Activated naive CD4-positive, alpha-beta T cell treated with anti-CD3 and anti-CD28 coated beads, Interleukin-2, amount 50 U/mL, for 16 hours (primary cell): ENCODE measurements around the gene RNF141.

Experiments
- DNase-seq: peaks from one replicate; pipeline ENCODE4 v3.0.0-alpha.2; 2020

Gene RNF141

DNA sequence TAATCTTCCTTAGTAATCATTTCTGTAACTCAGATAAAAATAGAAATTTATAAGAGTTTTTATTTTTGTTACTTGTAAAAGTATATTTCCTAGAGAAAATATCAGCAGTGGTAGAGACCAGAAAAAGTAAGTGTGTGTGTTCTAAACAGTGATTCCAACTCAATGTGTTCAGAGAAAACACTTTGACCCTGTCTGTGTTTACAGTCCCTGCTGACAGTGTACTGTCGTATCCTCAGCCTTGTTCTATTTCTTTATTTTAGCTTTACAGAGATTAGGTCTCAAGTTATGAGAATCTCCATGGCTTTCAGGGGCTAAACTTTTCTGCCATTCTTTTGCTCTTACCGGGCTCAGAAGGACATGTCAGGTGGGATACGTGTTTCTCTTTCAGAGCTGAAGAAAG, 17.3 kb upstream of the RNF141 start:
- DNase-seq: no peak

DNA sequence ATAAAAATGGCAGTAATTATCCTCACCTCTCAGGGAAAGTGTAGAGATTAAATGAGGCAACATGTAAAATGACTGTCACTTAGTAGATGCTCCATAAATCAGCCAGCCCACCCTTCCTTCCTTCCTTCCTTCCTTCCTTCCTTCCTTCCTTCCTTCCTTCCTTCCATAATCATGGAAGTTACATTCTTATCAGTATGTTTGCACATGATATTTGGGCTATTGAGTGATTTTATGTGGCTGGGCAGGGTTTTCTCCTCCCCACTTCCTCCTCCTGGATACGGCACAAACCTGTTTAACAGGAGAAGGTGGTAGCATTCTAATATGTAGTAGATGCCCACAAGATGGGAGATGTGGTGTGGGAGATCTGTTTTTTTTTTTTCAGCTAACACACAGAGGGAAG, 15.6 kb upstream of the RNF141 start:
- DNase-seq: no peak

DNA sequence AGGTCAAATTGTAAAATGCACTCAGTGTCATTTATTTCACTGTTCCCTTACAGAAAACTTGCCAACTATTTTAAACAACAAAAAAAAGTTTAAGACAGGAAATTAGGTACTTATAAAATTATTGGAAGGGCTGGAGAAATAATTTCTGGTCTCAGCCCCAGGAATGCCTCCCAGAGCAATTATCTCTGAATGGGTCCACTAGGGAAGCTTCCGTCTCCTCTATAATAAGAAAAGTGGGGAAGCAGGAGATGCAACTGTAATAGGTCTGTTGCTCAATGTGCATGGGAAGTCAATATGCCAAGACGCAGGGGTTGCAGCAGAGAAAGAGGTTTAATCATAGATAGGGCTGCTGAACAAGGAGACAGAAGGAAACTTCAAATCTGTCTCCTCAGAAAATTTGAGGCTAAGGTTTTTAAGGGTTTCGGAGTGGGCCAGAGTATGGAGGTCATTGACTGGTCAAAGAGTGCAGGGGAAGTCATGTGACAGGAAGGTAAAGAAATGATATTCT, 10.9 kb upstream of the RNF141 start:
- no peak for DNase-seq

DNA sequence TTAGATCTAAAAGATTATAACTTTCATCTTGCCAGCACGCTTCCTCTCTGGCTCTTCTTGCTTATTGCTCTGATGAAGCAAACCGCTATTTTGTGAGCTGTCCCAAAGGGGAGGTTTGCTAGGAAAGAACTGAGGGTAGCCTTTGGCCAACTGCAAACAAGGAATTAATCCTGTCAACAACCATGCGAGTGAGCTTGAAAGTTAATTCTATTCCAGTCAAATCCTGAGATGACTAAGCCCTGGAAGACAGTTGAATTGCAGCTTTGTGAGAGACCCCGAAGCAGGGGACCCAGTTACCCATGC, 10.3 kb upstream of the RNF141 start:
- DNase-seq: no peak

DNA sequence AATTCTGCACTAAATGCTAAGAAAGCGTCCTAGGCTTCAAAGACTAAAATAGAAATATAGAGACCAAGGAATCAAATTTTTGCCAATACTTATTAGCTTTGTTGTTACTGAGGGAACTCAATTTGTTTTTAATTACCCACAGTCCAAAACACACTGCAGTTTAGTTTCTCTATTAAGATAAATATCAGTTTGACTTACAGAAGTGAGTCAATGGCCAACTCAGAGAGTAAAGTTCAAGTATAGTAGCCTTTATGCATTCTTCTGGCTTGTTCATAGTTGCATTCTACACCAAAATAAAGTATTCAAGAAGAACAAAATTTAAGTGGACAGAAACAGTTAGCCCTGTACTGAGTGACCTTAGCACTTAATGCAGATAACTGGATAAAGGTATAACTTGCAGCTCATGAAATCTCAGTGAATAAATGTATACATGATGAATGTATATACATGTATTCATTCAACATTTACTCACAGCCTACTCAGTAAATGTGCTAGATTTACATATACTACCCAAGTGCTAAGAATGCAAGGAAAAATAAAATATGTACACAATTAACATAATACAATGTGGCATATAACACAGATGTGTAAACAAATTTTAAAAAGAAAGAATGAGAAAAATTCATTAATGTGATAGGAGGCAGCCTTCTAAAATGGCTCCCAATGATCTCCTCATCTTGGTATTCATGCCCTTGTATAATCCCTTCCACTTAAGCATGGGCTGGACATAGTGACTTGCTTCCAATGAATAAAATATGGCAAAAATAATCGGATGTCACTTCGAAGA, 9.7 kb upstream of the RNF141 start:
- DNase-seq: no peak

DNA sequence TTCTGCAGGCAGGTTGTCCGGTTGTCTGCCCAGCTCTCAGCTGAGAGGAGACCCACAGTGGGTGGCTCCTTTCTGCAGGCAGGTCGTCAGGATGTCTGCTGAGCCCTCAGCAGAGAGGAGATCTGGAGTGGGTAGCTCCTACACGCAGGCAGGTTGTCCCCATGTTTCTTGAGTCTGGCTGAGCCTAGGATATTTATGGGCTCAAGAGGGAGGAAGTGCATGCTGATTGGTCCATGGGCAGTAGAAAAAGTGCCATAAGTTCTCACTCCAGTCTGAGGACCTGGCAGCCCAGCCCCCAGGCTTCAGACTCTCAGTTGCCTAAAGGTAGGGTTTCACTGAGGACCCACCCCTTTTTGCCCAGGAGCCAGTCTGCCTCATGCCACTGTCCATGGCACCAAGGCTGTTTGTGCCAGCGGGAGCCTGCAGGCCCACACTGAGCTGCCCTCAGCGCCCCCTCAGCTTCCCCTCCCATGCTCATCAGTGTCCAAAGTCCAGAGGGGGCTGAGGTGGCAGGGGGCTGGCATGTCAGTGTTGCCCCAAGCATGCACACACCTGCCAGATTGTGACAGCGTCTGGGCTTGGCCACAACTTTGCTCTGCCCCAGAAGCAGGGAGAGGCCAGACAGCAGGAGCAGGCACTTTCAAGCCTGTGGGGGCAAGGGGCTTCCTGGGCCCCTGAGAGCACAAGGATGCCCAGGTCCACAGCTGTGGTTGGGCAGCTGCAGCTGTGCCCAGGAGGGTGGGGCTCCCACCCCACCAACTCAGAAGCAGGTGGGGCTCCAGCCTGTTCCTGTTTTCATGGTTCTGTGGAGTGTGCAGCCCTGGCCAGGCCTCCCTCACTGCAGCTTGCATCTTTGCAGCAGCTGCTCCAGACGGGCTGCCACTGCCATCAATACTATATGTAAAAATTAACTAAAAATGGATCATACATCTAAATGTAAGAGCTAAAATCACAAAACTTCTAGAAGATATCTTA, 3.8 kb upstream of the RNF141 start:
- no peak for DNase-seq

DNA sequence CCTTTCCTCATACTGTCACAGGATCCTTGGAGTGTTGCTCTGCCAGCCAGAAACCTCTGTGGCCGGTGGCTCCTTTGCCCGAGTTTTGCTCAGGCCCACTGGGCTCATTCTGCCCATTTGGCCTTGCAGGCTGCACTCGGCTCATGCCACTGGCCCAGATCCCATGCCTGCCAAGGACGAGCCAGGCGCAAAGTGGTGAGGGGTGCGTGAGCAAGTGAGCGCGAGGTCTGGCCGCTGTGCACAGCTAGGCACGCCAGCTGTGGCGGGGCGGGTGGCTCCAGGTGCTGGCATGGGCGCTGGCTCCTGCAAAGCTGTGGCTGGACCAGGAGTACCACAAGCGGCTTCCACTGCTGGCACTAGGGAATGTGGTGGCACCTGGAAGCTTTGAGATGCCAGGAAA, 2.8 kb upstream of the RNF141 start:
- no peak for DNase-seq

DNA sequence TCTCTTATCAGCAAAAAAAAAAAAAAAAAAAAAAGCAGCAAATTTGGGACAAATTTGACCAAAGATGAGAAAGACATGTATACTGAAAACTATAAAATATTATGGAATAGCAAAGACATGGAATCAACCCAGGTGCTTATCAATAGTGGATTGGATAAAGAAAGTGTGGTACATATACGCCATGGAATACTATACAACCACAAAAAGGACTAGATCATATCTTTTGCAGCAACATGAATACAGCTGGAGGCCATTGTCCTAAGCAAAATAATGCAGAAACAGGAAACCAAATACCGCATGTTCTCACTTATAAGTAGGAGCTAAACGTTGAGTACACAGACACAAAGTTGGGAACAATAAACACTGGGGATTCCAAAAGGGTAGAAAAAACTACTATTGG, 1.8 kb upstream of the RNF141 start:
- no peak for DNase-seq

DNA sequence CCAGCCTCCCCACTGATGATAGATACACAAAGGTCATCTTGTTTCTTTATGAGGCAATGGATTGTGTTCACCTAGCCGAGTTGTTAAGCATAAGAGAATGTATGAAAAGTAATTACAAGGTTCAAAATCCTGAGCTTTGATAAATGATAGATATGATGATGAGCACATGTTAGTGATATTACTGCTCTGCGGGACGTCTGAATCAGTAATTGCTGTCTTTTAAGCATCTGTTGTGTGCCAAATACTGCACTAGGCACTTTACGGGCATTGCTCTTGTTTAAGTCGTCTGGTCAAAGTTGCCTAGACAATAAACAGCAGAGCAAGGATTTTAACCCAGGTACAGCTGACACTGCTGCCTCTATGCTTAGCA, 559 bp upstream of the RNF141 start:
- no peak for DNase-seq

DNA sequence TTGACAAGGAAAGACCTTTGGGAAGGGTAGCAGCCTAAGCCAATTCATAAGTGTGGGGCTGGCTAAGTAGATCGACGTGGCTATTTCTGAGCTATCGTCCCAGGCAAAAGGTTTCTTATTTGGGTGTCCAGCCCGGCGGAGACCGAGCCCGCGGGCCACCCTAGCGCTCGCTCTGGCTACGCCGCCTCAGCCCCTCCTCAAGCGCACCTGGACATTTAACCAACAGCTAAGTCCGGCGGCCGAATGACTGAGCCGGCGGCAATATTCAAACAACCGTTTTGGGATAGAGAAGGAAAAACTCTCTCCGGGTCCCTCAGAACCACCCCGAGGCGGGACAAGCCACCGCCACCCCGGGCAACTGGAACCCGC, 457 bp downstream of the RNF141 start:
- no peak for DNase-seq

DNA sequence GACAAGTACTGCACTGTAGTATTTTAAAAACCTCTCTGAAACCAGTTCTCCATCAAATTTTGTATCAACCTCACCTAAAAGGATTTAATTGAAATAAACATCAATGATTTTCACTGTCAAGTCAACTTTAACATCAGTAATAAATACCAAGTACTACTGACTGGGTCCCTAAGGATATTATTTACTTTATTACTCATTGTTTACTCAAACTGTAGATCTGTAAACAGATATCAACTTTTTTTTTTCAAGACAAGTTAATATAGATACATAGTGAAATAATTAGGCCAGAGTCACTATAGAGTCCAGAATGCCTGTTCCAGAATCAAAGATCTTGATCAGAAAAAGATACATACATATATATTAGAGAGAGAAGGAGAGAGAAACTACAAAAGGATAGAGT, 1.6 kb downstream of the RNF141 start:
- no peak for DNase-seq

DNA sequence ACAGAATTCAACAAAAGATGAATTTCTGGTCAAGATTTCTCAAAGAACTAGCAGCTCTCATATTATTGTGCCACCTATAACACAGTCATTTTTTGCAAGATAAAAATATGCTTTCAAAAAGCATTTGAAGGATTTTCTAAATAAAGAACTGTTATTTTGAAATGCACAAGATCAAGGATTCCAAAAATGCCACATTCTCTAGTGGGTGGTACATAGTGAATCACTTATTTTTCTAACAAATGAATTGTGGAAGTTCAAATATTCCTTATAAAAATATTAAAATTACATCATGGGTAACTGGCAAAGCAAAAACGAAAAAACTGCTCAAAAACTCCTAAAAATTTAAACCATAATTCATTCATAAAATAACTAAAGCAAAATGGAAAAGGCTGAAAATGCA, 2.1 kb downstream of the RNF141 start:
- no peak for DNase-seq

DNA sequence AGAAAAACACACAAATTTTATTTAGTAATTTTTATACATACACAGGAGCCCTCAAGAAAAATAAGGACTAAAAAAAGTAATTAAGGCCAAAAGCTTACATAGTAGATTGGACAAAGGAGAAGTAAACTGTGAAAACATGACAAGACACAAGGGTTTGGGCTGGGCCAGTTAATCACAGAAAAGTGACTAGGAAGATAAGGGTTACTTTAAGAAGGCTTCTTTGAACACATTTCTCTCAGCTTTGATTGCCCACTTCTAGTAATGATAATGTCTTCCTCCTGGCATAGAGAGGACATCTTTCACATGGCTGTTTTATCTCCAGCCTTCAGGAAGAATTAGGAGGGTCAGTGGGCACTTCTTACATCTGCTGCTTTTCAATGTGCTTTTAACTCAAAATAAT, 3.4 kb downstream of the RNF141 start:
- DNase-seq: no peak

DNA sequence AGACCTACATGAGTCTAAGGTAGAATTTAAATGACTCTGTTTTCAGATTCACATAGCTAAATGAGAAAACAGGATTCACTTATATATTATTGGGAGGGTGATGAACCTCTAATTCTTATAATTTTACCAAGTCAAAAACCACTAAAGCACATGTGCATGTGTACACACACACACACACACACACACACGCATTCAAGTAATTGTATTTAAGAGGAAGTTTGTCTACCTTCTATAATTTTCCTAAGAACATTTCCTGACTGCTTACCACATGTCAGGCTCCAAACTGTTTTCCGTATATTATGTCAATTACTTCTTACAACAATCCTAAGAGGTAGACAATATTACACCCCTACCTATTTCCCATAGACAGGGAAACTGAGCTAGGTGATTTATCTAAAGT, 6.7 kb downstream of the RNF141 start:
- no peak for DNase-seq

DNA sequence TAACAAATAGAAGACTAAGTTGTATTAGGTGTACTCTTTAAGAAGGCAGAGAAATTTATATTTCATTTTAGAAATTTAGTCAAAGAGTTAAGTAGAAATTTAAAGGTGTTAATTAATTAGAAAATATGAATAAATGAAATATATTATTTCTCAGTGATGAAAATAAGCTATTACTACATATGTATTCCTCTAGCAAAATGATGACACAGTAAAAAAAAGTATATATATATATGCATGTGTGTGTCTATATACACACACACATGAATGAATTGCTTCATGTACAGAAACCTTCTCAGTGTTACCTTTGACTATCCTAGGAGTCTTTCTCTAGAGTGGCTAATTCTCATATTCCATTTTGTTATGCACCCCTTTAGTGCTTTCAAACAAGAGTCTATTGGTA, 7.7 kb downstream of the RNF141 start:
- DNase-seq: no peak

DNA sequence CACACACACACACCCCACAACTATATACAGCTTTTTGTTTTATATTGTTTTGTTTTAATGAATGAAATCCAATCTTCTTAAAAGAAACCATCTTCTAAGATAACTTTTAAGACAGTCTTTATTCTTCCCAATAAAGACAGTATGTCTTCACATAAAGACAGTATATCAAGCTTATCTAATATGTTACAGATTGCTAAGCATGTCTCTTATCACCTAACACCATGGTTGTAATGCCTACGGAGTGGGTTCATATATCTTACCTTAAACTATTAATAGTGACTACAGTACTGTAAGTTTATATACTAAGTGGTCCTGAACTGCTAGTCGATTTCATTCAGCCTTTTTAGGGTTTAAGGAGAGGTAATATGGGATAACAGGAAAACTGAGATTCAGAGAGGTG, 8.5 kb downstream of the RNF141 start:
- no peak for DNase-seq

DNA sequence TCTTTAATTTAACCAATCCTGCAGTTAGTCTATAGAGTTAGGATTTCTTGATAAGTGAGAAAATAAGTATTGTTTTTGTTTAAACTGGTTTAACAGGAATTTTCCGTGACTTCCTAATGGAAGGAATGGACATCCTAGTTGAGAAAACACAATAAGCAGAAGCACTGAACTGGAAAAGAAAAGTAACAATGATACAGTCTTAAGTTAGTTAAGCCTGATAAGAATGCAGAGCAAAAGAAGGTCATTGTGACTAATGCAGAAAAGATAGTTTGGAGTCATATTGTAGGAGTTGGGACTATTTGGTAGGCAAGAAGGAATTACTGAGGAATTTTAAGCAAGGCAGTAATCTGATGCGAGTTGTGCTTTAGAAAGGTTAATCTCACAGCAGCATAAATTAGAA, 11.7 kb downstream of the RNF141 start:
- no peak for DNase-seq

DNA sequence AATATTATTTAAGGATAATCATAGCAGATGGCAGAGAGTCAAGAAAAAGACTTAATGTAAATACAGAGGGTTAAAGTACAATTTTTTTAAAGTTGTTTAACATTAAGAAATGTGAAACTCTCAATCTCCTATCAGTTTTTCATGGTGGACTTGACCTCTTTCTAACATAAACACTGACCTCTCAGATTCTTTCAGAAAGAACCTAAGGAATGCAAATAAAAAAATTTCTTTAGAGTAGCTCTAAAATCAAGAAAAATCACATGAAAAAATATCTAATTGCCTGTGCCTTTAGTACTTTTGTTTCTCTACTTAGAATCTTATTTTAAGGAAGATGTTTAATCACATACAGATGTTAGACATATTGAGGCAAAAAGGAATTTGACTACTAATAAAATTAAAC, 12.9 kb downstream of the RNF141 start:
- no peak for DNase-seq

DNA sequence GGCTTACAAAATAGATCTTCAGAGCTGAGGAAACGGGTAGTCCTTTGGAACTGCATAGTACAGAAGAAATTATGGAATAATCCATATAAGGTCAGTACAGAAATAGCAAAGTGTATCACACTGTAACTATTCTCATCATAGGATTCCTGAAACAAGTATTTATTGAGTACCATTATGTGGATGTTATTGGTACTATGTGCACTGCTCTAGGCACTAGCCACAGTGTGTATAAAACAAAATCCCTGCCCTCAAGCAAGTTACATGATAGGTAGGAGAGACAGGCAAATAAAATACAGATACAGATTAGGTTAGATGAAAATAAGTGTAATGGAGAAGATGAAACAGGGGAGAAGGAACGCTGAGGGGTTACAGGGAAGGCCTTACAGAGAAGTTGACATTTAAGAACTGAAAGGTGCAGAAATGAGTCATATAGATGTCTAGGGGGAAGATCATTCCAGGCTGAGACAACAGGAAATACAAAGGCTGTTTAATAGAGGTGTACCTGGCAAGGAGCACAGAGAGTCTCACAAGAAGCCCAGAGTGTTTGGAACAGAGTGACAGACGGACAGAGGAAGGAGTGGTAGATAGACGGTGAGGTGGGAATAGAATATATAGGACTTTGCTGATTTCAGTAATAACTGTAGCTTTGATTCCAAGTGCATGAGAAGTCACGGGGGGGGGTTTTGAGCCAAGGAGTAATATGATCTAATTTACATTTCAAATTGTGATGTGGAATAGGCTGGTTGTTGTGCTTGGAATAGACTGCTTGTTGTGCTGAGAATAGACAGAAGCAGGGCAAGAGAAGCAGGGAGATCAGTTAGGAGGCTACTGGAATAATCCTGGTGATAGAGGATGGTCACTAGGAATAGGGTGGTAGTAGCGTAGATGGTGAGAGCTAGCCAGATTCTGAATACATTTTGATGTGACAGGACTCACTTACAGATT, 13.7 kb downstream of the RNF141 start:
- no peak for DNase-seq

DNA sequence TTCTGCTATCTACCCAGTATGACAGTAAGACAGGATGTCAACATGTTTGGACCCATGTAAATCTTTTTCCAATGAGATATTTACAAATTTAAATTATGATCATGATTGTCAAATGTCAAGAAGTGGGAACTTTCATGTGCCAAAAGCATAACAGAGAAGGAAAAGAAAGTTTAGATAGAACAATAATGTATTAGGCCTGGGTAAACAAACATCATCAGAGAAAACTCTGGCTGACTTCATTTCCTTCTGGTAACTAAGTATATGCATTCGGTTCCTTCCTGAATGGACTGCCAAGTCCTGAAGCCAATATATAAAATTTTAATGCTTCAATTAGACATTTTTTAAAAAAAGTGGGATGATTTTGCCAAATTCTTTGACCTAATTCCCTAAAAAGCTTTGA, 16.5 kb downstream of the RNF141 start:
- DNase-seq: no peak

DNA sequence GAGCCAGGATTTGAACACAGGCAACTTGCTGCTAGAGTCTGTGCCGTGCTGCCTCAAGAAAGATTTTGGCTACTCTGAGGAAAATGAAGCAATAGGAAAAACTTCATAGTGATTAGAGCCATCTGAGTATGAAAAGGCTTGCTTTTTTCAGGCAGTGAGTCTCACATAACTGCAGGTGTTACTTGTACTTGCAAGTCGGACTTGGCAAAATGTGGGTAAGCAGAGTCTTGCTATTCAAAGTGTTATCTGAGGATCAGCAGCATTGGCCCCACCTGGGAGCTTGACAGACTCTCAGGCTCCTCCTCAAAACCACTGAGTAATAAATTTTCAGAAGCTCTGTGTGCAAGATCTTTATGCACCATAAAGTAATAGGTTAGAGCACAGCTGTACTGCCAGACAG, 18.1 kb downstream of the RNF141 start:
- DNase-seq: no peak

DNA sequence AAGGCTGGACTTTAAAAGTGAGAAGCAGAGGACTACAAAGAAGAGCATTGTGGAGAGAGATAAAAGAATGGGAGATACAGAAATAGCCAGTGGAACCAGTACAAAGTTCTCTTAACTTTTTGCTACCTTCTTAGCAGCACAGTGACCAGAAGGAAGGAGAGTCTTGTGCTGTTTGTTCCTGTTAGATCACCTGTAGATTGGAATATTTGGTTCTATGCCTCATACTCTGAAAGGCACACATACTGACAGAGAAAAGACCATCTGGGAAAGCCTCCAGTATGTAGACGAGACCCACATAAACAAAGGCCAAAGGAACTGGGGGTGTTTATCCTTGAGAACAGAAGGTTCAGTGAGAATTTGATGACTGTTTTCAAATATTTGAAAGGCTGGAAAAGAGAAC, 18.7 kb downstream of the RNF141 start:
- DNase-seq: no peak

DNA sequence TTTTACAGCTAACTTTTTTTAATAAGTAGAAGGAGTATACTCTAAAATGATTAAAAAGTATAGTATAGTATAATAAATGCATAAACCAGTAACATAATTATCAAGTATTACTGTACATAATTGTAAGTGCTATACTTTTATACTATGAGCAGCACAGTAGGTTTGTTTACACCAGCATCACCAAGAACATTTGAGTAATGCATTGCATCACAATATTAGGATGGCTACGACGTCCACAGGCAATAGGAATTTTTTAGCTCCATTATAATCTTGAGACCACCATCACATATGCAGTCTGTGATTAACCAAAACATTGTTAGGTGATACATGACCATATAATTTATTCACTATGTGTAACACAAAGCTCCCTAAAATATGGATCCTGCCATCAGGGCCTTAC, 20.4 kb downstream of the RNF141 start:
- DNase-seq: no peak
